Mucosa of descending colon (tissue), 3 donors: ENCODE data around the gene INTS6. TPM values are rescaled to one million over a fixed set of nuclear protein-coding genes. Genes with fewer than 3 reads are reported as not detected.

Source experiments
- ATAC-seq: fragments of 200-7000 bp; cut with Tn5 transposase; one replicate; pipeline ENCODE4 v1.9.1; 2020; ENCODE audit warnings: mild to moderate bottlenecking, moderate library complexity
- DNase-seq, 3 donors: peaks; one replicate each; pipeline ENCODE4 v3.0.0-alpha.2; 2020
- H3K36me3 ChIP-seq: fragments of 200-600 bp; one replicate; pipeline ENCODE4 v1.8.0; 2021; ENCODE audit warnings: low read depth, mild to moderate bottlenecking
- H3K4me1 ChIP-seq: fragments of 200-600 bp; one replicate; pipeline ENCODE4 v1.8.0; 2021; ENCODE audit warnings: low read depth, mild to moderate bottlenecking
- H3K4me3 ChIP-seq: fragments of 200-600 bp; one replicate; pipeline ENCODE4 v1.8.0; 2021; ENCODE audit warnings: mild to moderate bottlenecking
- H3K9me3 ChIP-seq: fragments of 200-600 bp; one replicate; pipeline ENCODE4 v1.8.0; 2021; ENCODE audit warnings: mild to moderate bottlenecking
- CTCF ChIP-seq: fragments of 200-600 bp; IDR thresholded peaks from one replicate; pipeline ENCODE4 v1.8.0; 2022; ENCODE audit warnings: antibody characterized with exemption, mild to moderate bottlenecking
- intact Hi-C, 2 donors: fragments of 100-400 bp; cut with DNase I in 1 of 2; cut with micrococcal nuclease in 1 of 2; formaldehyde crosslinking; loops; one replicate each; pipeline versions ENCODE4 v1.11.0 to v1.11.1; 2022; cut with DNase I, micrococcal nuclease
- total RNA-seq, 3 donors: library from RNA; stranded (reverse); fragmentation: NEBNext Ultra II Directional in 2 of 3; extraction: Animal tissue kit (Norgen Biotek cat#: 25700) in 2 of 3; gene quantifications; one replicate each; pipeline versions ENCODE4 v1.2.1 to v1.2.4, GENCODE V29; 2021 to 2023
- donor health status: DM: no; HTN: no; CAD: no; lungs with moderate emphysema.
- donor health status: DM: no; HTN: no; CAD: no.
- donor health status: DM: no; HTN: yes; CAD: no.

Gene INTS6
- total RNA-seq, 3 donors from 2014 or later = 32.0 to 38.4 (median 36.3) TPM

DNA sequence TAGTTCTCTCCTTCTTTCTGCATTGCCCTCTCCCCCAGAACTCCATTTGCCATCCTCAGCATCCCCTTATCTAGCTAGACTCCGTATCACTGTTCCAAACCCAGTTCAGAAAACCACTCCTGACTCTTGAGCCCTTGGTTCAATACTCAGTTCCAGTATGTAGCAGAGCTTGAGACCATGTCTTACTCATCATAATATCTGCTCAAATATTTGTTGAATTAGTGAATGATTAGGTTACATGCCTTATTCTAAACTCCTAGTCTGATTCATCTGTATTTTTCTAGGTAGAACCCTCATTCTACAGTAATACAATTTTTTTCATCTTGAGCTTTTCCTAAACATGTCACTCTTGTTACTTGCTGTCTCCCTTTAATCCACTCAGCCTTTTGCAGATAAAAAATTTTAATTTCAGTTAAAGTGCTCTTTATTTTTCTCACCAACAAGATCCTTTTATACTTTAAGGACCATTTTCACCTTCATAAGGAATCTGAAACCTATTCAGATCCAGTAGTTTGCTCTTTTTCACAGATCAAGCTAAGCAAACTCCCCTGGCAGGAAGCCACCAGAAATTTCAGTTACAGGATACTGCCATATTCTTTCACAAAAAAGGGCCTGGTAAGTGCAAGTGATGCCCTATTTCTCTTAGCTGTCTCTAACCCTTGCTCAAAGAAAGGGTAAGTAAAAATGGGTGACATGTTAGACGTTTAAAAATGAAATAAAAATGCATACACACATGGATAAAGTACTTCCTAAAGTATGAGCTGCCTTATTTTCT lies 23.1 kb upstream of the INTS6 start:
- no peak for TF ChIP-seq CTCF
- ATAC-seq (no peak), DNase-seq (no peak)
- Histone ChIP-seq H3K4me3 (no peak overlapping the region), H3K4me1 (no peaks in the 10 kb centered on the region), H3K36me3 (no peaks in the 10 kb centered on the region), H3K9me3 (no peaks in the 10 kb centered on the region)
- intact Hi-C loops = no loop called here

- Histone ChIP-seq H3K36me3 (no peaks in the 10 kb centered on the region), H3K4me3 (no peak overlapping the region), H3K9me3 (no peaks in the 10 kb centered on the region), H3K4me1 (no peaks in the 10 kb centered on the region)
- intact Hi-C loops = no loop called here
- TF ChIP-seq CTCF = no peak
- ATAC-seq = no peak
- no peak for DNase-seq
Measured at GRCh38 chr13:51469790-51470189, 17.0 kb upstream of the INTS6 start.

DNA sequence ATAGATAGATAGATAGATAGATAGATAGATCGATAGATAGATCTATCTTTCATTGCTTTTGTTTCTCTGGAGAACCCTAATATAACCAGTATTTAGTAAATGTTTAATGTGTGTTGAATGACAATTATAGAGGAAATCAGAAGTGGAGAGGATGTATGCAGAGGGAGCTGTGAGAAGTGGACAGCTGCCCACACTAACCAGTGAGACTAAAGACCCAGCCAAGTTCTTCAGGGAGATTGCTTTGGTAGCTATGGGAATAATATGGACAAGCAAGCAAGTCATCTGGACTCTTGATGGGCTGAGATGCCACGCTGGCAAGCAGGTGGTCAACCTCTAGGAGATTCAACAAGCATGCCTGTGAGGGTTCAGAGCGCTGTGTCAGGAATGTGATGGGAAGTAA lies 14.9 kb upstream of the INTS6 start:
- Histone ChIP-seq H3K4me3 (no peak overlapping the region), H3K36me3 (no peaks in the 10 kb centered on the region), H3K9me3 (no peaks in the 10 kb centered on the region), H3K4me1 (no peaks in the 10 kb centered on the region)
- no peak for ATAC-seq
- no peak for TF ChIP-seq CTCF
- intact Hi-C loops = no loop called here
- DNase-seq = no peak

DNA sequence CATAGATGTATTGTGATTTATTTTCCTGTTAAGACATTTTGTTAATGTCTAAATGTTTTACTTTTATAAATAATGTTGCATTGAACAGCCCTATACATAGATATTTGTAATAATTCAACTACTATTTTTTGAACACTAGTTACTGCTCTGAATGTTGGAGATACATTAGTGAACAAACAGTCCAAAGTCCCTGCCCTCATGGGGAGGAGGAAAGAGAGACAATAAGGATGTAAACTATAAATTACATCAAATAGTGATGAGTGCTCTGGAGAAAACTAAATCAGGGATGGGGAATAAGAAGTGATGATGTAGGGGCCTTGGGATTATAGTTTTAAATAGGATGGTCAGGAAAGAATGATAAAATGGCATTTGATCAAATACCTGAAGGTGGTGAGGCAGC lies 12.3 kb upstream of the INTS6 start:
- no peak for TF ChIP-seq CTCF
- DNase-seq (no peak), ATAC-seq (no peak)
- Histone ChIP-seq H3K4me1 (no peaks in the 10 kb centered on the region), H3K4me3 (no peak overlapping the region), H3K9me3 (no peaks in the 10 kb centered on the region), H3K36me3 (no peaks in the 10 kb centered on the region)
- intact Hi-C loops = no loop called here

DNA sequence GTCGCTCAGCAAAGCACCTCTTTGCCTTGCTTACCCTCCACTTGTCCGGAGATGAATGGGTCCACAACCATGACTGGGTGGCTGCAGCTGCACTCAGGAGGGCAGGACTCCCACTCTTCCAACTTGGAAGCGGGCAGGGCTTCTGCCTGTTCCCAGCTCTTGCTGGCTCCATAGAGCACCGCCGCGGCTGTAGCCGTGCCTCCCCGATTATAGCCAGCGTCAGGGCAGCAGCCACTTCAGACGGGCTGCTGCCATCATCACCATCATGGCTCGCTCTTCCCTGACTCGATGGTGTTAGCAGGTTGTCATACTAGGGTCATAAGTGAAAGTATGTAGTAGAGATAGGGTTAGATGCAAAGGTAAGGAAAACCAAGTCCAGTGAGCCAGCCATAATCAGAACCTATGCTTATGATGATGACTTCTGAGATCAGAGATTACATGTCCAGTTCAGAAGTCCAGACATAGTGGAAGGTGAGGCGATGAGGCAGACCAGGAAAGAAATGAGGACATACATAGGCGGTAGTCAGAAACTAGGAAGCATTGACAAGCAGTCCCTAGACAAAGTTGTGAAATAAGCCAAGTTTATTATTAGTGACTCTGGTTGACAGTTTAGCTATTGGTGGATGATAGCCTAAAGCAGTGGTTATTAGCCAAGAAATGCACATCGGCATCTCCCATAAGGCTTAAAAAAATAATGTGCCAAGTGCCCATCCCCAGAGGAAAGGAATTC lies 4.4 kb upstream of the INTS6 start:
- Histone ChIP-seq H3K4me1 (peaks cover 9% of the 10 kb centered on the region), H3K36me3 (no peaks in the 10 kb centered on the region), H3K4me3 (no peak overlapping the region), H3K9me3 (no peaks in the 10 kb centered on the region)
- ATAC-seq (no peak), DNase-seq (no peak)
- intact Hi-C loops = loop anchor here (10.0 kb wide), 1 partner anchor 128 kb away; the partner anchor contains the start of gene WDFY2 (in 2 of the 2)
- TF ChIP-seq CTCF = no peak
